K562 (cell line): ENCODE data around the gene TADA2A. TPM values are rescaled to one million over a fixed set of nuclear protein-coding genes. Genes with fewer than 3 reads are reported as not detected.

Source experiments
- E2F3 ChIP-seq: fragments of 250-450 bp; sonication (Bioruptor Pico); IDR thresholded peaks from 2 replicates; pipeline ENCODE4 v1.4.0; 2020; ENCODE audit warnings: mild to moderate bottlenecking
- FOSL1 ChIP-seq: fragments of 200-800 bp; sonication (Bioruptor generic); conservative IDR thresholded peaks from 2 replicates; pipeline ENCODE4 v1.6.1; 2016; ENCODE audit warnings: missing genetic modification characterization, missing compliant biosample characterization
- MIER1 ChIP-seq: fragments of 450-650 bp; IDR thresholded peaks from 2 replicates; pipeline ENCODE4 v1.6.1; 2016; ENCODE audit warnings: antibody characterized with exemption, mild to moderate bottlenecking, low read depth
- NFYB ChIP-seq: IDR thresholded peaks from 2 replicates; pipeline ENCODE4 v1.6.1; 2011; ENCODE audit warnings: mild to moderate bottlenecking, moderate library complexity; ENCODE audit not compliant: insufficient read length; ENCODE audit errors: extremely low read depth
- NONO ChIP-seq, 2 experiments: fragments of 200-400 bp in 1 of 2; fragments of 450-650 bp in 1 of 2; formaldehyde crosslinking in 1 of 2; IDR thresholded peaks; 2 replicates each; pipeline ENCODE4 v1.6.1; 2017; ENCODE audit warnings: low read depth in 2 of 2, mild to moderate bottlenecking in 2 of 2, moderate library complexity in 2 of 2, low read length in 1 of 2
- POLR3A ChIP-seq: IDR thresholded peaks from 2 replicates; pipeline ENCODE4 v1.6.1; 2011; ENCODE audit warnings: borderline replicate concordance, mild to moderate bottlenecking, moderate library complexity; ENCODE audit not compliant: insufficient read length, insufficient read depth; ENCODE audit errors: extremely low read depth
- SOX6 ChIP-seq: fragments of 450-650 bp; IDR thresholded peaks from 2 replicates; pipeline ENCODE4 v1.6.1; 2014; ENCODE audit warnings: mild to moderate bottlenecking
- THRAP3 ChIP-seq: fragments of 450-650 bp; IDR thresholded peaks from 2 replicates; pipeline ENCODE4 v1.6.1; 2016; ENCODE audit warnings: mild to moderate bottlenecking, inconsistent platforms, borderline replicate concordance
- ZNF584 ChIP-seq: fragments of 200-800 bp; sonication (Bioruptor generic); IDR thresholded peaks from 2 replicates; pipeline ENCODE4 v1.6.1; 2016; ENCODE audit warnings: low read depth, mild to moderate bottlenecking, missing genetic modification characterization, missing compliant biosample characterization
- polyA plus RNA-seq, 8 experiments: library from polyadenylated mRNA; depleted of rRNA in 4 of 8; stranded (reverse) in 5 of 8; unstranded in 3 of 8; fragments of >200 nt; fragmentation: Nextera tagmentation in 2 of 8; fragmentation: Illumina TruSeq in 1 of 8; extraction: Ambion mirVana in 2 of 8; extraction: Trizol in 1 of 8; gene quantifications; 2 replicates each; pipeline versions ENCODE4 v1.2.1 to v1.2.3, GENCODE V29; 2011 to 2014; ENCODE audit warnings: inconsistent platforms in 1 of 8, missing spikeins in 1 of 8
- total RNA-seq, 7 experiments: library from RNA; depleted of rRNA in 6 of 7; stranded (reverse); fragments of >200 nt in 6 of 7; fragmentation: Illumina TruSeq in 2 of 7; extraction: Trizol in 2 of 7; gene quantifications; 2 replicates each; pipeline versions ENCODE4 v1.2.1 to v1.2.3, GENCODE V29; 2011 to 2021; ENCODE audit warnings: low replicate concordance in 1 of 7
- TF ChIP-seq, protein P1 (sequence below): fragments of 450-650 bp; conservative IDR thresholded peaks from 2 replicates; pipeline ENCODE4 v1.6.1; 2016; ENCODE audit warnings: missing genetic modification characterization, low read depth, mild to moderate bottlenecking, control low read depth, missing compliant biosample characterization
- TF ChIP-seq, protein P2 (sequence below): sonication (generic); formaldehyde crosslinking; IDR thresholded peaks from 2 replicates; pipeline ENCODE4 v1.8.0; 2022; ENCODE audit warnings: mild to moderate bottlenecking, missing genetic modification reagents, borderline replicate concordance
- TF ChIP-seq, protein P3 (sequence below): sonication (generic); formaldehyde crosslinking; IDR thresholded peaks from 2 replicates; pipeline ENCODE4 v1.5.0; 2020; ENCODE audit warnings: missing genetic modification reagents
- TF ChIP-seq, protein P4 (sequence below): fragments of 250-450 bp; sonication (Bioruptor Pico); IDR thresholded peaks from 2 replicates; pipeline ENCODE4 v1.4.0; 2020; ENCODE audit warnings: borderline replicate concordance
- TF ChIP-seq, protein P5 (sequence below): sonication (generic); formaldehyde crosslinking; IDR thresholded peaks from 2 replicates; pipeline ENCODE4 v1.8.1; 2023; ENCODE audit warnings: missing genetic modification reagents, mild to moderate bottlenecking, borderline replicate concordance

TADA2A gene
- total and polyA plus RNA-seq, 9 of the 15 experiments (the other 6 are each of a cell fraction or from before 2014, with no cell fraction given), result 13.8 to 37.7 (median 25.0) TPM

DNA sequence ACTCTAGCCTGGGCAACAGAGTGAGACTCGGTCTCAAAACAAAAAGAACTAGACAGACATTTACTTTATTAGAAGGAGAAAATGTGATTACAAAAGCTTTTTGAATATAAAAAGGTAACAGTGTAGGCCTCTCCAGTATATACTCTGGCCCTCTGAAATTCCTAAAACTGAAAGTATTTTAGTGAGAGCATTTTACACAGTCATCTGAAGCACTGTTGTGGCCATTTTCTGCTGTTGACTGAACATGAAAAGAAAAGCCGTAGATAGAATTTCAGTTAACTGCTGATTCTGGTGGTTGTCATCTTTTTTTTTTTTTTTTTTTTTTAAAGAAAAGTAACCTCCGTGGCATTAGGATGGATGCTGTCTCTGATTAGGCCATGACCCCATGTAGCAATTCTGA is 98.6 kb downstream of the TADA2A start (continued):
- TF ChIP-seq, protein P1, sequence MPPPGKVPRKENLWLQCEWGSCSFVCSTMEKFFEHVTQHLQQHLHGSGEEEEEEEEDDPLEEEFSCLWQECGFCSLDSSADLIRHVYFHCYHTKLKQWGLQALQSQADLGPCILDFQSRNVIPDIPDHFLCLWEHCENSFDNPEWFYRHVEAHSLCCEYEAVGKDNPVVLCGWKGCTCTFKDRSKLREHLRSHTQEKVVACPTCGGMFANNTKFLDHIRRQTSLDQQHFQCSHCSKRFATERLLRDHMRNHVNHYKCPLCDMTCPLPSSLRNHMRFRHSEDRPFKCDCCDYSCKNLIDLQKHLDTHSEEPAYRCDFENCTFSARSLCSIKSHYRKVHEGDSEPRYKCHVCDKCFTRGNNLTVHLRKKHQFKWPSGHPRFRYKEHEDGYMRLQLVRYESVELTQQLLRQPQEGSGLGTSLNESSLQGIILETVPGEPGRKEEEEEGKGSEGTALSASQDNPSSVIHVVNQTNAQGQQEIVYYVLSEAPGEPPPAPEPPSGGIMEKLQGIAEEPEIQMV (tag), result no peak
- TF ChIP-seq, protein P2, sequence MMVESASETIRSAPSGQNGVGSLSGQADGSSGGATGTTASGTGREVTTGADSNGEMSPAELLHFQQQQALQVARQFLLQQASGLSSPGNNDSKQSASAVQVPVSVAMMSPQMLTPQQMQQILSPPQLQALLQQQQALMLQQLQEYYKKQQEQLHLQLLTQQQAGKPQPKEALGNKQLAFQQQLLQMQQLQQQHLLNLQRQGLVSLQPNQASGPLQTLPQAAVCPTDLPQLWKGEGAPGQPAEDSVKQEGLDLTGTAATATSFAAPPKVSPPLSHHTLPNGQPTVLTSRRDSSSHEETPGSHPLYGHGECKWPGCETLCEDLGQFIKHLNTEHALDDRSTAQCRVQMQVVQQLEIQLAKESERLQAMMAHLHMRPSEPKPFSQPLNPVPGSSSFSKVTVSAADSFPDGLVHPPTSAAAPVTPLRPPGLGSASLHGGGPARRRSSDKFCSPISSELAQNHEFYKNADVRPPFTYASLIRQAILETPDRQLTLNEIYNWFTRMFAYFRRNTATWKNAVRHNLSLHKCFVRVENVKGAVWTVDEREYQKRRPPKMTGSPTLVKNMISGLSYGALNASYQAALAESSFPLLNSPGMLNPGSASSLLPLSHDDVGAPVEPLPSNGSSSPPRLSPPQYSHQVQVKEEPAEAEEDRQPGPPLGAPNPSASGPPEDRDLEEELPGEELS, result no peak
- TF ChIP-seq THRAP3, result no peak
- TF ChIP-seq, protein P3, sequence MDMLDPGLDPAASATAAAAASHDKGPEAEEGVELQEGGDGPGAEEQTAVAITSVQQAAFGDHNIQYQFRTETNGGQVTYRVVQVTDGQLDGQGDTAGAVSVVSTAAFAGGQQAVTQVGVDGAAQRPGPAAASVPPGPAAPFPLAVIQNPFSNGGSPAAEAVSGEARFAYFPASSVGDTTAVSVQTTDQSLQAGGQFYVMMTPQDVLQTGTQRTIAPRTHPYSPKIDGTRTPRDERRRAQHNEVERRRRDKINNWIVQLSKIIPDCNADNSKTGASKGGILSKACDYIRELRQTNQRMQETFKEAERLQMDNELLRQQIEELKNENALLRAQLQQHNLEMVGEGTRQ, result no peak
- TF ChIP-seq, protein P4, sequence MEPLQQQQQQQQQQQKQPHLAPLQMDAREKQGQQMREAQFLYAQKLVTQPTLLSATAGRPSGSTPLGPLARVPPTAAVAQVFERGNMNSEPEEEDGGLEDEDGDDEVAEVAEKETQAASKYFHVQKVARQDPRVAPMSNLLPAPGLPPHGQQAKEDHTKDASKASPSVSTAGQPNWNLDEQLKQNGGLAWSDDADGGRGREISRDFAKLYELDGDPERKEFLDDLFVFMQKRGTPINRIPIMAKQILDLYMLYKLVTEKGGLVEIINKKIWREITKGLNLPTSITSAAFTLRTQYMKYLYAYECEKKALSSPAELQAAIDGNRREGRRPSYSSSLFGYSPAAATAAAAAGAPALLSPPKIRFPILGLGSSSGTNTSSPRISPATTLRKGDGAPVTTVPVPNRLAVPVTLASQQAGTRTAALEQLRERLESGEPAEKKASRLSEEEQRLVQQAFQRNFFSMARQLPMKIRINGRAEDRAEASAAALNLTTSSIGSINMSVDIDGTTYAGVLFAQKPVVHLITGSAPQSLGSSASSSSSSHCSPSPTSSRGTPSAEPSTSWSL (CRISPR knock-in tag), result no peak
- TF ChIP-seq POLR3A, result no peak
- TF ChIP-seq MIER1, result no peak
- no peak for TF ChIP-seq E2F3 (CRISPR knock-in tag)
- TF ChIP-seq FOSL1 (tag), result no peak
- no peak for TF ChIP-seq NONO (IDR thresholded peaks at IDR 0.05; ENCODE audit: low read depth in 2 of 2, low read length in 1 of 2)
- TF ChIP-seq NFYB, result no peak
- TF ChIP-seq SOX6, result no peak
- TF ChIP-seq, protein P5, sequence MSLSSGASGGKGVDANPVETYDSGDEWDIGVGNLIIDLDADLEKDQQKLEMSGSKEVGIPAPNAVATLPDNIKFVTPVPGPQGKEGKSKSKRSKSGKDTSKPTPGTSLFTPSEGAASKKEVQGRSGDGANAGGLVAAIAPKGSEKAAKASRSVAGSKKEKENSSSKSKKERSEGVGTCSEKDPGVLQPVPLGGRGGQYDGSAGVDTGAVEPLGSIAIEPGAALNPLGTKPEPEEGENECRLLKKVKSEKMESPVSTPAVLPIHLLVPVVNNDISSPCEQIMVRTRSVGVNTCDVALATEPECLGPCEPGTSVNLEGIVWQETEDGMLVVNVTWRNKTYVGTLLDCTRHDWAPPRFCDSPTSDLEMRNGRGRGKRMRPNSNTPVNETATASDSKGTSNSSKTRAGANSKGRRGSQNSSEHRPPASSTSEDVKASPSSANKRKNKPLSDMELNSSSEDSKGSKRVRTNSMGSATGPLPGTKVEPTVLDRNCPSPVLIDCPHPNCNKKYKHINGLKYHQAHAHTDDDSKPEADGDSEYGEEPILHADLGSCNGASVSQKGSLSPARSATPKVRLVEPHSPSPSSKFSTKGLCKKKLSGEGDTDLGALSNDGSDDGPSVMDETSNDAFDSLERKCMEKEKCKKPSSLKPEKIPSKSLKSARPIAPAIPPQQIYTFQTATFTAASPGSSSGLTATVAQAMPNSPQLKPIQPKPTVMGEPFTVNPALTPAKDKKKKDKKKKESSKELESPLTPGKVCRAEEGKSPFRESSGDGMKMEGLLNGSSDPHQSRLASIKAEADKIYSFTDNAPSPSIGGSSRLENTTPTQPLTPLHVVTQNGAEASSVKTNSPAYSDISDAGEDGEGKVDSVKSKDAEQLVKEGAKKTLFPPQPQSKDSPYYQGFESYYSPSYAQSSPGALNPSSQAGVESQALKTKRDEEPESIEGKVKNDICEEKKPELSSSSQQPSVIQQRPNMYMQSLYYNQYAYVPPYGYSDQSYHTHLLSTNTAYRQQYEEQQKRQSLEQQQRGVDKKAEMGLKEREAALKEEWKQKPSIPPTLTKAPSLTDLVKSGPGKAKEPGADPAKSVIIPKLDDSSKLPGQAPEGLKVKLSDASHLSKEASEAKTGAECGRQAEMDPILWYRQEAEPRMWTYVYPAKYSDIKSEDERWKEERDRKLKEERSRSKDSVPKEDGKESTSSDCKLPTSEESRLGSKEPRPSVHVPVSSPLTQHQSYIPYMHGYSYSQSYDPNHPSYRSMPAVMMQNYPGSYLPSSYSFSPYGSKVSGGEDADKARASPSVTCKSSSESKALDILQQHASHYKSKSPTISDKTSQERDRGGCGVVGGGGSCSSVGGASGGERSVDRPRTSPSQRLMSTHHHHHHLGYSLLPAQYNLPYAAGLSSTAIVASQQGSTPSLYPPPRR (CRISPR knock-in tag), result no peak
- no peak for TF ChIP-seq ZNF584 (CRISPR knock-in tag)
- TF ChIP-seq, all 486 proteins: peak for 0
